Measurements from ENCODE around the gene MT3.

Gene MT3

GRCh38 chr16:56632848-56633365 is 43.6 kb downstream of the MT3 start:
- no peak for ATAC-seq
- TF ChIP-seq ISL1 (CRISPR knock-in tag; IDR thresholded peaks at IDR 0.05), result no peak
- no peak for TF ChIP-seq ZNF8 (CRISPR knock-in tag; IDR thresholded peaks at IDR 0.05)
- no peak for TF ChIP-seq ZC3H10 (CRISPR knock-in tag; IDR thresholded peaks at IDR 0.05)
- no peak for TF ChIP-seq TOX (CRISPR knock-in tag; IDR thresholded peaks at IDR 0.05; ENCODE audit: borderline replicate concordance)
- TF ChIP-seq CSRNP3 (CRISPR knock-in tag; IDR thresholded peaks at IDR 0.05), result no peak
- no peak for TF ChIP-seq ZNF565 (CRISPR knock-in tag; conservative IDR thresholded peaks at IDR 0.05; ENCODE audit: low read depth)
- no peak for TF ChIP-seq ARNTL (CRISPR knock-in tag; IDR thresholded peaks at IDR 0.05; ENCODE audit: borderline replicate concordance, low read depth)
- TF ChIP-seq TSHZ2 (CRISPR knock-in tag; IDR thresholded peaks at IDR 0.05), result no peak
- TF ChIP-seq ESRRG (CRISPR knock-in tag; IDR thresholded peaks at IDR 0.05), result no peak
- TF ChIP-seq TCF4 (CRISPR knock-in tag; IDR thresholded peaks at IDR 0.05; ENCODE audit: borderline replicate concordance), result no peak
- no peak for TF ChIP-seq OSR1 (CRISPR knock-in tag; IDR thresholded peaks at IDR 0.05)
- no peak for TF ChIP-seq GLIS3 (CRISPR knock-in tag; IDR thresholded peaks at IDR 0.05)
- no peak for TF ChIP-seq CREB5 (CRISPR knock-in tag; IDR thresholded peaks at IDR 0.05; ENCODE audit: low read depth)
- no peak for TF ChIP-seq PPARA (CRISPR knock-in tag; IDR thresholded peaks at IDR 0.05; ENCODE audit: borderline replicate concordance)
- no peak for TF ChIP-seq PATZ1 (CRISPR knock-in tag; IDR thresholded peaks at IDR 0.05; ENCODE audit: borderline replicate concordance)
- no peak for TF ChIP-seq ZNF70 (CRISPR knock-in tag; IDR thresholded peaks at IDR 0.05)
- no peak for TF ChIP-seq POU6F1 (CRISPR knock-in tag; IDR thresholded peaks at IDR 0.05; ENCODE audit: borderline replicate concordance, low read depth)
- TF ChIP-seq RARB (CRISPR knock-in tag; IDR thresholded peaks at IDR 0.05), result no peak
- TF ChIP-seq CSDC2 (CRISPR knock-in tag; IDR thresholded peaks at IDR 0.05), result no peak

- ATAC-seq, result no peak
- no peak for TF ChIP-seq ARNTL (CRISPR knock-in tag; IDR thresholded peaks at IDR 0.05; ENCODE audit: borderline replicate concordance, low read depth)
- no peak for TF ChIP-seq TSHZ2 (CRISPR knock-in tag; IDR thresholded peaks at IDR 0.05)
- no peak for TF ChIP-seq RARB (CRISPR knock-in tag; IDR thresholded peaks at IDR 0.05)
- TF ChIP-seq BACH2 (CRISPR knock-in tag; IDR thresholded peaks at IDR 0.05; ENCODE audit: borderline replicate concordance), result no peak
- TF ChIP-seq CSRNP3 (CRISPR knock-in tag; IDR thresholded peaks at IDR 0.05), result no peak
- no peak for TF ChIP-seq ZNF8 (CRISPR knock-in tag; IDR thresholded peaks at IDR 0.05)
- no peak for TF ChIP-seq ZNF565 (CRISPR knock-in tag; conservative IDR thresholded peaks at IDR 0.05; ENCODE audit: low read depth)
- no peak for TF ChIP-seq ISL1 (CRISPR knock-in tag; IDR thresholded peaks at IDR 0.05)
- TF ChIP-seq PPARA (CRISPR knock-in tag; IDR thresholded peaks at IDR 0.05; ENCODE audit: borderline replicate concordance), result no peak
- TF ChIP-seq CREB5 (CRISPR knock-in tag; IDR thresholded peaks at IDR 0.05; ENCODE audit: low read depth), result no peak
- TF ChIP-seq GLIS3 (CRISPR knock-in tag; IDR thresholded peaks at IDR 0.05), result no peak
- TF ChIP-seq ZNF70 (CRISPR knock-in tag; IDR thresholded peaks at IDR 0.05), result no peak
- no peak for TF ChIP-seq ESRRG (CRISPR knock-in tag; IDR thresholded peaks at IDR 0.05)
- TF ChIP-seq POU6F1 (CRISPR knock-in tag; IDR thresholded peaks at IDR 0.05; ENCODE audit: borderline replicate concordance, low read depth), result no peak
- no peak for TF ChIP-seq TOX (CRISPR knock-in tag; IDR thresholded peaks at IDR 0.05; ENCODE audit: borderline replicate concordance)
These were observed 44.2 kb downstream of the MT3 start for GRCh38 chr16:56633535-56633934.

All from SK-N-SH treated with all-trans-retinoic acid at 6 μM for 48 hours (cell line).